Stomach smooth muscle (tissue), 2 donors: ENCODE data around the gene AMN.

Experiments
- H3K27ac ChIP-seq: one replicate; pipeline ENCODE4 v1.7.0; 2013; ENCODE audit warnings: mild to moderate bottlenecking, low read length, inconsistent platforms
- H3K27me3 ChIP-seq, 2 donors: one replicate each; pipeline ENCODE4 v1.7.0; 2013; ENCODE audit warnings: low read length in 2 of 2; ENCODE audit not compliant: insufficient read depth in 2 of 2, control insufficient read depth in 1 of 2
- H3K36me3 ChIP-seq, 2 donors: one replicate each; pipeline ENCODE4 v1.7.0; 2013; ENCODE audit warnings: low read length in 2 of 2; ENCODE audit not compliant: control insufficient read depth in 2 of 2, insufficient read depth in 2 of 2
- H3K4me1 ChIP-seq: one replicate; pipeline ENCODE4 v1.7.0; 2013; ENCODE audit warnings: low read length; ENCODE audit not compliant: control insufficient read depth, insufficient read depth
- H3K4me3 ChIP-seq, 2 donors: one replicate each; pipeline ENCODE4 v1.7.0; 2013; ENCODE audit warnings: low read length in 2 of 2
- H3K9ac ChIP-seq, 2 donors: one replicate each; pipeline ENCODE4 v1.7.0; 2013; ENCODE audit warnings: low read length in 2 of 2, mild to moderate bottlenecking in 1 of 2
- H3K9me3 ChIP-seq, 2 donors: one replicate each; pipeline ENCODE4 v1.7.0; 2013; ENCODE audit warnings: low read length in 2 of 2; ENCODE audit not compliant: control insufficient read depth in 2 of 2
- donor health status: healthy.
- donor health status: Pancreatic carcinoma.

The AMN gene

DNA sequence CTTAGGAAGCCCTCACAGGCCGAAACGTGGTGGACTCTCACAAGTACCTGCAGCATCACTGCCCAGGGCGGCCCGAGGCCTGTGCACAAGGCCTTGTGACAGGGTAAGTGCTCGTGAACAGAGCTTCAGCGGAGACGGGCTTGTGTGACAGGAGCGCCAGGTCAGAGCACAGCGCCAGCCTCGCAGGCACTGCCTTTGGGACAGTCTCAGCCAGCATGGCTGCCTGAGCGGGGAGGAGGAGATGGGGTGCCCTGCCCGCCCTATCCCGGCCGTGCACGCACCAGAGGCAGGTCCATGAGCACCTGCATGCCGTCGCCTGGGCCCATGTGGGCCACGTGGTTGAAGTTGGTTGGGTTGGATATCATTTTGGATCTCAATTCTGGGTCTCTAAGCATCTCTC lies 16.9 kb downstream of the AMN start:
- Histone ChIP-seq H3K36me3 (peaks cover 52% of the 10 kb centered on the region in 2 donors), H3K9me3 (no peaks in the 10 kb centered on the region), H3K27me3 (no peaks in the 10 kb centered on the region), H3K27ac (no peak overlapping the region), H3K4me1 (peaks cover 12% of the 10 kb centered on the region), H3K9ac (no peak overlapping the region), H3K4me3 (no peak overlapping the region)

- Histone ChIP-seq H3K4me3 (no peak overlapping the region), H3K27me3 (no peaks in the 10 kb centered on the region), H3K9ac (no peak overlapping the region), H3K9me3 (no peaks in the 10 kb centered on the region), H3K36me3 (peaks cover 57% of the 10 kb centered on the region in 2 donors), H3K27ac (no peak overlapping the region), H3K4me1 (peaks cover 12% of the 10 kb centered on the region)
These were observed 17.5 kb downstream of the AMN start for GRCh38 chr14:102939820-102940561.

GRCh38 chr14:102940729-102941362 lies 18.4 kb downstream of the AMN start:
- no peaks in the 10 kb centered on the region for H3K9me3 ChIP-seq
- peaks cover 12% of the 10 kb centered on the region for H3K4me1 ChIP-seq
- H3K9ac ChIP-seq, result no peak overlapping the region
- no peak overlapping the region for H3K27ac ChIP-seq
- H3K4me3 ChIP-seq, result no peak overlapping the region
- H3K36me3 ChIP-seq, result peaks cover 65% of the 10 kb centered on the region in 2 donors
- H3K27me3 ChIP-seq, result no peaks in the 10 kb centered on the region

- no peak overlapping the region for H3K27ac ChIP-seq
- H3K27me3 ChIP-seq, result no peaks in the 10 kb centered on the region
- H3K4me3 ChIP-seq, result no peak overlapping the region
- H3K36me3 ChIP-seq, result peaks cover 65 to 67% of the 10 kb centered on the region in 2 donors
- peaks cover 12% of the 10 kb centered on the region for H3K4me1 ChIP-seq
- no peak overlapping the region for H3K9ac ChIP-seq
- no peaks in the 10 kb centered on the region for H3K9me3 ChIP-seq
These were observed 19.1 kb downstream of the AMN start for GRCh38 chr14:102941419-102942011.

DNA sequence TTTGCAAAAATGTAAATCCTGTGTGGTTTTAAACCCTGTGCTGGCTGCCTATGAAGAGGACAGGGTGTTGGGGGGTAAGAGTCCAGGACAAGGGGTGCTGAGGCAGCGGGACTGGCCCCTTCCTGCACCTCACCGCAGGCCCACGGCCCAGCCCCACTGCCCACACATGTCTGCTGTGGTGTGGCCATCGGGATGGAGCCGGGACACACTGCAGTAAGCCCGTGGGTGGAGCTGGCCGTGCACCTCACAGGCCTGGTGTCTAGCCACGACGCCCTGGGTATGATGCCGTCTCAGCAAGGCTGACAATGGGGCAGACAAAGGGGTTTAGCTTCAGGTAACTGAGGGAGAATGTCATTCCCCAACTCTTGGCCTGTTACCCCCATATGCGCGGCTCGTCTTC lies 19.6 kb downstream of the AMN start:
- H3K27ac ChIP-seq, result no peak overlapping the region
- H3K27me3 ChIP-seq, result no peaks in the 10 kb centered on the region
- H3K36me3 ChIP-seq, result peaks cover 69 to 72% of the 10 kb centered on the region in 2 donors
- H3K4me1 ChIP-seq, result peaks cover 12% of the 10 kb centered on the region
- H3K4me3 ChIP-seq, result no peak overlapping the region
- H3K9me3 ChIP-seq, result no peaks in the 10 kb centered on the region
- H3K9ac ChIP-seq, result no peak overlapping the region

GRCh38 chr14:102943454-102943853 lies 21.0 kb downstream of the AMN start:
- Histone ChIP-seq H3K27me3 (no peaks in the 10 kb centered on the region), H3K4me1 (peaks cover 12% of the 10 kb centered on the region), H3K4me3 (no peak overlapping the region), H3K9me3 (no peaks in the 10 kb centered on the region), H3K27ac (no peak overlapping the region), H3K36me3 (peaks cover 61 to 70% of the 10 kb centered on the region in 2 donors), H3K9ac (no peak overlapping the region)

DNA sequence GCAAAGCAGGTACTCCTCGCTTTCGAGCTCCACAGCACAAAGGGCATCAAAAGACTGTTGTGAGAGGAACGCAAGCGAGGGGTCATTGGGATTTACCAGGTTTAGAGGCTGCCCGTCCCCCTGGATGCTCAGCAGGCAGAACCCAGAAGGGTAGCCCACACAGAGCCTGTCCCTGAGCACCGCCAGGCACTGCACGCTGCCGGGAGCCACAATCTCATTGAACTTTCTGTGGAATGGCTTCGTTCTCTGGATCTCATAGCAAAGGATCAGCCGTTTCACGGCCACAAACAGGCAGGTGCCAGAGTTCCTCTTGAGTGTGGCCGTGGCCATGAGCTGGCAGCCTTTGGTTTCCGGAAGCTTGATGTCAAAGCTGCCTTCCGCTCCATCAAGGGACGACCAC lies 21.5 kb downstream of the AMN start:
- Histone ChIP-seq H3K9me3 (no peaks in the 10 kb centered on the region), H3K36me3 (peaks cover 65 to 73% of the 10 kb centered on the region in 2 donors), H3K4me1 (peaks cover 15% of the 10 kb centered on the region), H3K4me3 (no peak overlapping the region), H3K9ac (no peak overlapping the region), H3K27me3 (no peaks in the 10 kb centered on the region), H3K27ac (no peak overlapping the region)

DNA sequence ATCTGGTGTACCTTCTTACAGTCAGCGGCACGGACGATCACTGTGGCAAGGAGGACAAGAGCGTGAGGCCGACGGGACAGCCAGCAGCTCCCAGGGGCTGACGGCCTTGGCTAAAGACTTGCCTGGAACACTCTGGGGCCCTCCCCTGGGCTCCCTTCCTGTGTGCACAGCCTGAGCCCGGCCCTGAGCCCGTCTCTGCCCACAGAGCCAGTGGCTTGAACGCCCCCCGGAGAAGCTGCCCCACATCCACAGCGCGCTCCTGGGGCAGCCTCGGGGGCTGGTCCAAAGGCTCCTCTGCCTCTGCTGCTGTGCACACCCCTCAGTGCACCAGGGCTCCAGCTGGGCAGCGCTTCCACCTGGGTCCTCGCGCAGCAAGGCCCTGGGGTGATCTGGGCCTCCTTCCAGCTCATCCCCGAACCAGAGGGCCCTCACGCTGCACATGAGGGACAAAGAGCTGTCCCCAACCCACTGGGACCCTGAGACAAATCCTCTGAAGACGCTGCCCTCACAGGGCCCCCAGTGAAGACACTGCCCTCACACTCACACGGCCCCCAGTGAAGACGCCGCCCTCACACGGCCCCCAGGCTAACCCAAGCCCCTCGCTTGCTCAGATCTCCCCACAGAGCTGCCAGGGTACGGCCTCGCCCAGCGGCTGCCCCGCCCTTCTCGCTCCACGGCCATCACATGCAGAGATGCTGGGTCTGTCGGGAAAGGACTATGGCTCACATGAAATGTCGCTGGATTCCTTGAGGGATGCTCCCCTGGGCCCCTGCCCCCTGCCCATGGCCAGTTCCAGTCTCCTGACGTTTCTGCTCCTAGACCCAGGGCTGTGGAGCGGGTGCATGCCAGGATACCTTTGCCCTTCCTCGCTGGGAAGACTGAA lies 22.2 kb downstream of the AMN start:
- H3K9me3 ChIP-seq, result no peaks in the 10 kb centered on the region
- peaks cover 66 to 72% of the 10 kb centered on the region in 2 donors for H3K36me3 ChIP-seq
- H3K27me3 ChIP-seq, result no peaks in the 10 kb centered on the region
- no peak overlapping the region for H3K27ac ChIP-seq
- H3K4me1 ChIP-seq, result peaks cover 22% of the 10 kb centered on the region
- no peak overlapping the region for H3K9ac ChIP-seq
- H3K4me3 ChIP-seq, result no peak overlapping the region

DNA sequence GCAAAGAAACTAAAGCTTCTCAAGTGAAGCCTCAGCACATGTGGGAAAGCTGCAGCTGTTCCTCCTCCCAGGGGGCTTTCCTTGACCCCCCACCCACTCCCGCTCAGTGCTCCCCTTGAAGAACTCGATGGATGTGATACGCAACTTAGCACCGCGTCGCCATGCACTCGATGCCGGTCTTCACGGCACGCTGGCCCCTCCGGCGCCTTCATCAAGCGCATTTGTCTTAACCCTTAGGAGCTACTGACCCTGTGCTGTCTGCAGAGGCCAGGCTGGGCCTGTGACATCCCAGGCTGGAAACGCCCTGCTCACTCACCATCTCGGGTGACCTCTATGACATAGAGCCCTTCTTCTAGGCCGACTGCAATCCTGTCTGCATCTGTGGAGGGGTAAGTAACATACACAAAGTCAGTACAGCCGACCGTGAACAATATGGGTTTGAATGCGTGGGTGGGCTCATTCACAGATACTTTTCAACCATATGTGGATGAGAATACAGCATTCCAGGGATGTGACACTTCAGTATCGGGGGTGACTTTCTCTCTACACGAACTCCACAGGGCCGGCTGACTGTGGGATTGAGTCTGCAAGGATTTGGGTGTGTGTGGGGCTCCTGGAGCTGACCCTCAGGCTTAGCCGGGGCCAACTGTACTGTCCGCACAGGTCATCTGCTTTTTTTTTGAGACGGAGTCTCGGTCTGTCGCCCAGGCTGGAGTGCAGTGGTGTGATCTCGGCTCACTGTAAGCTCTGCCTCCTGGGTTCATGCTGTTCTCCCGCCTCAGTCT lies 23.1 kb downstream of the AMN start:
- no peak overlapping the region for H3K4me3 ChIP-seq
- no peaks in the 10 kb centered on the region for H3K27me3 ChIP-seq
- peaks cover 66 to 78% of the 10 kb centered on the region in 2 donors for H3K36me3 ChIP-seq
- H3K9ac ChIP-seq, result no peak overlapping the region
- H3K27ac ChIP-seq, result no peak overlapping the region
- H3K9me3 ChIP-seq, result no peaks in the 10 kb centered on the region
- peaks cover 28% of the 10 kb centered on the region for H3K4me1 ChIP-seq
